ENCODE results near the gene HOXA5. TPM values are rescaled to one million over a fixed set of nuclear protein-coding genes. Genes with fewer than 3 reads are reported as not detected.
A peak's percentile ranks its signal among the peaks of the same experiment; 100 is the strongest.

The HOXA5 gene
- total RNA-seq, 4 donors from 2014 or later = 7.8 to 24.8 (median 14.7) TPM

DNA sequence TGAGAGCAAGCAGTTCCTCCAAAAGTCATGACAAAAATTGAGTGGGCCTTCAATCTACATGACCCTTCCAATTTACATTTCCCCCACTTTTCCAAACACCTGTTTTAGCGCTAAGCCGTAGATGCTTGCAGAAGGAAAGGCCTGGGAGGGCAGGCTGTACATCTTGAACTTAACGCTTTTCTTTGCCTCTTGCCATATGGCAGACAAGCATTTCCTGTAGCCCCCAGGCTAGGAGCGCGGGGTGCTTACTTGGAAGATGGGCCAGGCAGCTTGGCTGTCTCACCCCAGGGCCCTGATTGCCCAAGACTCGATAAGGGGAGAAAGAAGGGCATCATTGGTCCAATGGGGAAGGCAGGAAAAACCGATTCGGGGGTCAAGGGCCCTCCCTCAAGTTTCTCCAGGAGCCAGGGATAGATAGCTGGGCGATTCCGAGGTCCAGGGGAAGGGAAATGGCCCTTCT lies 28.9 kb upstream of the HOXA5 start:
- intact Hi-C loops (cut with DNase I) = no loop called here
- peaks cover 40 to 100% (median 97%) of the 10 kb centered on the region in 4 donors for H3K27me3 ChIP-seq
- peaks cover 26 to 50% (median 41%) of the 10 kb centered on the region in 4 donors for H3K4me1 ChIP-seq
- 29% methylated on average over 10 of the region's 10 CpGs for WGBS
- H3K36me3 ChIP-seq = no peaks in the 10 kb centered on the region
- no peaks in the 10 kb centered on the region for H3K9me3 ChIP-seq
- peak overlapping the region in 1 of 4 donors; percentile 59 for H3K4me3 ChIP-seq
- no peak overlapping the region for H3K27ac ChIP-seq (replicated peaks in 1 of 4)
- TF ChIP-seq POLR2A (IDR thresholded peaks at IDR 0.05; ENCODE audit: low read depth) (no peak), POLR2AphosphoS5 (IDR thresholded peaks at IDR 0.05) (no peak), EP300 (IDR thresholded peaks at IDR 0.05) (no peak)
- TF ChIP-seq, protein P1, sequence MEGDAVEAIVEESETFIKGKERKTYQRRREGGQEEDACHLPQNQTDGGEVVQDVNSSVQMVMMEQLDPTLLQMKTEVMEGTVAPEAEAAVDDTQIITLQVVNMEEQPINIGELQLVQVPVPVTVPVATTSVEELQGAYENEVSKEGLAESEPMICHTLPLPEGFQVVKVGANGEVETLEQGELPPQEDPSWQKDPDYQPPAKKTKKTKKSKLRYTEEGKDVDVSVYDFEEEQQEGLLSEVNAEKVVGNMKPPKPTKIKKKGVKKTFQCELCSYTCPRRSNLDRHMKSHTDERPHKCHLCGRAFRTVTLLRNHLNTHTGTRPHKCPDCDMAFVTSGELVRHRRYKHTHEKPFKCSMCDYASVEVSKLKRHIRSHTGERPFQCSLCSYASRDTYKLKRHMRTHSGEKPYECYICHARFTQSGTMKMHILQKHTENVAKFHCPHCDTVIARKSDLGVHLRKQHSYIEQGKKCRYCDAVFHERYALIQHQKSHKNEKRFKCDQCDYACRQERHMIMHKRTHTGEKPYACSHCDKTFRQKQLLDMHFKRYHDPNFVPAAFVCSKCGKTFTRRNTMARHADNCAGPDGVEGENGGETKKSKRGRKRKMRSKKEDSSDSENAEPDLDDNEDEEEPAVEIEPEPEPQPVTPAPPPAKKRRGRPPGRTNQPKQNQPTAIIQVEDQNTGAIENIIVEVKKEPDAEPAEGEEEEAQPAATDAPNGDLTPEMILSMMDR (IDR thresholded peaks at IDR 0.05) = no peak
- no peak for DNase-seq (ENCODE audit: extremely low spot score)

DNA sequence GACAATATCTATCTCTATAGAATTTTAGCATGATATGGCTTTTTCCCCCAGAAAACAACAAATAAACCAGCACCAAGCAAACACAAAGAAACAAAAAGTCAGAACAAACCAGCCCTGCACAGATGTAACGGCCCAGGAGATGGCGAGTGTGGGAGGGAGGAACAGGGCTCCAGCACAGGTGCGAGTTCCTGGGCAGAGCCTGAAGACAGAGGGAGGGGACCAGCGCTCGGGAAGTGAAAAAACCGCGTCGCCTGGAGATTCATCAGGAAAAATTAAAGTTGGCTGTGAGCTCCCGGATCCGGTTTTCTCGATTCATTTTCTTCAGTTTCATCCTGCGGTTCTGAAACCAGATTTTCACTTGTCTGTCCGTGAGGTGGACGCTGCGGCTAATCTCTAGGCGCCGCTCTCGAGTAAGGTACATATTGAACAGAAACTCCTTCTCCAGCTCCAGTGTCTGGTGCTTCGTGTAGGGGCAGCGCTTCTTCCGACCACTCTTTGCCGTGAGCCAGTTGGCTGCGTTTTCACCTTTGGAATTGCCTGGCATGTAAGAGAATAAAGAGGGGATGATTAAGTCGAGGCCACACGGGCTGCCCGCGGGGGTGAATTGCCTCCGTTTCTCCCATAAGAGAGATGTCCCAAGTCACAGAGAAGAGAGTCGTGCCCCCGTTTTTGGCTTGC lies 28.3 kb upstream of the HOXA5 start:
- Histone ChIP-seq H3K4me1 (peaks cover 26 to 55% (median 45%) of the 10 kb centered on the region in 4 donors), H3K9me3 (no peaks in the 10 kb centered on the region), H3K36me3 (no peaks in the 10 kb centered on the region), H3K27me3 (peaks cover 39 to 100% (median 99%) of the 10 kb centered on the region in 4 donors), H3K27ac (replicated peaks in 1 of 4) (no peak overlapping the region), H3K4me3 (no peak overlapping the region)
- TF ChIP-seq POLR2A (IDR thresholded peaks at IDR 0.05; ENCODE audit: low read depth) = no peak
- TF ChIP-seq, protein P1 (IDR thresholded peaks at IDR 0.05) = no peak
- TF ChIP-seq EP300 (IDR thresholded peaks at IDR 0.05) = no peak
- no peak for TF ChIP-seq POLR2AphosphoS5 (IDR thresholded peaks at IDR 0.05)
- DNase-seq (ENCODE audit: extremely low spot score) = no peak
- 8% methylated on average over 30 of the region's 30 CpGs for WGBS
- intact Hi-C loops (cut with DNase I) = no loop called here

DNA sequence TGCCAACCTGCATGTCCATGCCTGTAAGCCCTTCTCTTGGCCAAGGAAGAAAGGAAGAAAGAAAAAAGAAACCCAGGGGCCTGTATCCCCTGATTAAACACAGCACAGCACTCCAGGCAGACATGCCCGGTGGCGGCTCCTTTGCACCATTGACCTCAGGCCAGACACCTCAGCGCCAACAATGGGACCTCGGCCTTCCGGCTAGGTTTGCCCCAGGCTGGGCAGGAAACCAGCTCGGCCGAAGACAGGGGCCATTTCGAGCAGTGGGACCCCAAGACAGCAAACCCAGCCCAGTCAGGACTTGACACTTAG lies 27.8 kb upstream of the HOXA5 start:
- intact Hi-C loops (cut with DNase I) = no loop called here
- Histone ChIP-seq H3K36me3 (no peaks in the 10 kb centered on the region), H3K4me1 (peaks cover 27 to 60% (median 50%) of the 10 kb centered on the region in 4 donors), H3K9me3 (no peaks in the 10 kb centered on the region), H3K27me3 (peaks cover 38 to 100% (median 100%) of the 10 kb centered on the region in 4 donors), H3K27ac (replicated peaks in 1 of 4) (no peak overlapping the region), H3K4me3 (no peak overlapping the region)
- no peak for TF ChIP-seq POLR2A (IDR thresholded peaks at IDR 0.05; ENCODE audit: low read depth)
- no peak for TF ChIP-seq POLR2AphosphoS5 (IDR thresholded peaks at IDR 0.05)
- TF ChIP-seq, protein P1 (IDR thresholded peaks at IDR 0.05) = no peak
- TF ChIP-seq EP300 (IDR thresholded peaks at IDR 0.05) = no peak
- DNase-seq (ENCODE audit: extremely low spot score) = no peak
- WGBS = 9% methylated on average over 8 of the region's 8 CpGs

DNA sequence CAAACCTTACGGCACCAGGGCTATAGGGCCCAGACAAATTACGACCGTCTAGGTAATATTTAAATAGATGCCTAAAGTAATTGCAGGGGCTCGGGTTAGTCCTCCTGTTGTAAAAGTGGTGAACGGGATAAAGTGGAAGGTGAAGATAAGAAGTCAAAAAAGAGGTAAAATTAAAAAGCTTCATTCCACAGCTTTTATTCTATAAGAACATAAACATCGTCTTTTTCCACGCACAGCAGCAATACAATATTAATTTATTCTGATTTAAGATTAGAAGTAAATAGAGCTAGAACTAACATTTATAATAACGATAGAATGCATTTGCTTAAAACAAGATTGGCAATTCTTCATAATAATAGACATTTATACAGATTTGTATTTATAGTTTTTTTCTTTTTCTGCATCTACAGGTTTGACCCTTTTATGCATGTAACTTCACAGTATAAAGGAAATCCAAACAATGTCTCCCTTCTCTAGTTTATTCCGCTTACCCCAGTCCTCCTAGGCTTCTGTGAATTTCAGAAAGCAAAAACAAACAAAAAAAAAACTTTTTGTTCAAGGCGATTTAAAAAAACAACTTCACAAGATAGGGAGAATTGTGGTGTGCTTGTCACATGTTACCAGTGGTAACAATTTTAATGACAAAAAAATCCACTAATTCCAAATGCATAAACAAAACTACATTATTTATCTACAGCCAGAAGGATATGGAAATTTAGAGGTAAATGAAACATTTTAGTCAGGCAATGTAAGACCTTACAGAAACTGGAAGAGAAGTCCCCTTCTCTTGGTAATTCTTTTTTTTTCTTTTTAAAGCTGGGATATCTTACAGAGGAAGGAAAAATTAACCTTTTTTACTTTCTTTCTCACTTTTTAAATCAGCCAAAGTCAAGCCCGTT lies 27.2 kb upstream of the HOXA5 start:
- WGBS = 27% methylated on average over 11 of the region's 11 CpGs
- intact Hi-C loops (cut with DNase I) = no loop called here
- no peak for DNase-seq (ENCODE audit: extremely low spot score)
- Histone ChIP-seq H3K4me1 (peaks cover 31 to 66% (median 55%) of the 10 kb centered on the region in 4 donors), H3K36me3 (no peaks in the 10 kb centered on the region), H3K27ac (replicated peaks in 1 of 4) (no peak overlapping the region), H3K4me3 (peak overlapping the region in 1 of 4 donors; percentile 12), H3K27me3 (peaks cover 44 to 100% (median 100%) of the 10 kb centered on the region in 4 donors), H3K9me3 (no peaks in the 10 kb centered on the region)
- TF ChIP-seq EP300 (IDR thresholded peaks at IDR 0.05) (no peak), POLR2AphosphoS5 (IDR thresholded peaks at IDR 0.05) (no peak), POLR2A (IDR thresholded peaks at IDR 0.05; ENCODE audit: low read depth) (no peak)
- TF ChIP-seq, protein P1 (IDR thresholded peaks at IDR 0.05) = no peak

Measured in esophagus muscularis mucosa (tissue), 4 donors.